MCF 10A (cell line): ENCODE results near the gene FOXO6. TPM values are rescaled to one million over a fixed set of nuclear protein-coding genes. Genes with fewer than 3 reads are reported as not detected.

ENCODE experiments used
- BruUV-seq: library from RNA; stranded (reverse); fragments of 400-500 nt; replicated peaks from 2 replicates; lab custom pipeline; 2021; lab: Mats Ljungman, UMichigan
- CTCF ChIA-PET: fragments of 300-600 bp; sonication (Branson Sonifier 250); formaldehyde crosslinking; extraction: SDS; loops from one replicate; lab custom pipeline; 2021; ENCODE audit warnings: antibody characterized with exemption, inconsistent platforms; lab: Yijun Ruan, JAX
- POLR2A ChIA-PET: fragments of 300-600, 350-650 bp; sonication (Branson Sonifier 250); formaldehyde crosslinking; extraction: SDS; loops from one replicate; lab custom pipeline; 2020; ENCODE audit warnings: antibody characterized with exemption, inconsistent platforms; lab: Yijun Ruan, JAX
- DNase-seq: peaks from one replicate; pipeline ENCODE4 v3.0.0-alpha.2; 2018; ENCODE audit not compliant: unreplicated experiment
- H3K27ac Mint-ChIP-seq: one replicate; pipeline ENCODE4 v1.8.0; 2022; ENCODE audit warnings: mild to moderate bottlenecking, low read depth, mixed read lengths; ENCODE audit not compliant: unreplicated experiment
- H3K27me3 Mint-ChIP-seq: one replicate; pipeline ENCODE4 v1.8.0; 2022; ENCODE audit warnings: mixed read lengths; ENCODE audit not compliant: insufficient read depth, unreplicated experiment
- H3K36me3 Mint-ChIP-seq: one replicate; pipeline ENCODE4 v1.8.0; 2022; ENCODE audit warnings: mild to moderate bottlenecking, moderate library complexity, mixed read lengths; ENCODE audit not compliant: insufficient read depth, unreplicated experiment
- H3K4me1 Mint-ChIP-seq: one replicate; pipeline ENCODE4 v1.8.0; 2022; ENCODE audit warnings: mixed read lengths; ENCODE audit not compliant: insufficient read depth, unreplicated experiment
- H3K4me3 Mint-ChIP-seq: one replicate; pipeline ENCODE4 v1.8.0; 2022; ENCODE audit warnings: mild to moderate bottlenecking, moderate library complexity, mixed read lengths; ENCODE audit not compliant: unreplicated experiment
- H3K9me3 Mint-ChIP-seq: one replicate; pipeline ENCODE4 v1.8.0; 2022; ENCODE audit warnings: mixed read lengths; ENCODE audit not compliant: unreplicated experiment
- intact Hi-C: fragments of 100-400 bp; cut with micrococcal nuclease; formaldehyde crosslinking; loops from 2 replicates; pipeline ENCODE4 v1.14.1; 2022
- total RNA-seq: library from RNA; stranded (reverse); gene quantifications from 2 replicates; pipeline ENCODE4 v1.2.3, GENCODE V29; 2022
- TF ChIP-seq, protein P1 (sequence below): fragments of 200-600 bp; IDR thresholded peaks from one replicate; pipeline ENCODE4 v1.8.0; 2022; ENCODE audit warnings: antibody characterized with exemption, mild to moderate bottlenecking; ENCODE audit not compliant: unreplicated experiment

The FOXO6 gene
- total RNA-seq, 1 experiment from 2014 or later: 0.28 TPM

DNA sequence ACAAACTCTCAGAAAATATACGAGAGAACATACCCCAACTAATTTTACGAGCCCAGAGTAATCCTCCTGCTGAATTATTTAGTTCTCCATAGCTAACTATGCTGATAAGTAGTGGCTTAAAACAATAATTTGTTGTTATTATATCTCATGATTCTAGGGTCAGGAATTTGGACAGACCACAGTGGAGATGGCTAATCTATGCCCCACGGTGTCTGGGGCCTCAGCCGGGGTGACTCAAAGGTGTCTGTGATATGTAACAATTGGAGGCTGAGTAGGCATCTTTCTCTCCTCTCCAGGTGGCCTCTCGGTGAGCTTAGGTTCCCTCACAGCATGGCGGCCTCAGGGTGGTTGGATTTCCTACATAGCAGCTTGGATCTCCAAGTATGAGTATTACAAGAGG, 35.4 kb upstream of the FOXO6 start:
- no peak for DNase-seq
- Mint-ChIP-seq H3K27me3 (no peaks in the 10 kb centered on the region), H3K27ac (no peak overlapping the region), H3K4me1 (no peaks in the 10 kb centered on the region), H3K36me3 (no peaks in the 10 kb centered on the region), H3K9me3 (no peaks in the 10 kb centered on the region), H3K4me3 (no peak overlapping the region)
- ChIA-PET CTCF (interaction anchor here (0.6 to 0.9 kb wide), 2 partner anchors 28 to 92 kb away, joined by 4 to 5 read pairs; no protein-coding TSS in a partner anchor), POLR2A (no interaction called here)
- BruUV-seq: no TSS peak
- intact Hi-C loops: no loop called here
- TF ChIP-seq, protein P1, sequence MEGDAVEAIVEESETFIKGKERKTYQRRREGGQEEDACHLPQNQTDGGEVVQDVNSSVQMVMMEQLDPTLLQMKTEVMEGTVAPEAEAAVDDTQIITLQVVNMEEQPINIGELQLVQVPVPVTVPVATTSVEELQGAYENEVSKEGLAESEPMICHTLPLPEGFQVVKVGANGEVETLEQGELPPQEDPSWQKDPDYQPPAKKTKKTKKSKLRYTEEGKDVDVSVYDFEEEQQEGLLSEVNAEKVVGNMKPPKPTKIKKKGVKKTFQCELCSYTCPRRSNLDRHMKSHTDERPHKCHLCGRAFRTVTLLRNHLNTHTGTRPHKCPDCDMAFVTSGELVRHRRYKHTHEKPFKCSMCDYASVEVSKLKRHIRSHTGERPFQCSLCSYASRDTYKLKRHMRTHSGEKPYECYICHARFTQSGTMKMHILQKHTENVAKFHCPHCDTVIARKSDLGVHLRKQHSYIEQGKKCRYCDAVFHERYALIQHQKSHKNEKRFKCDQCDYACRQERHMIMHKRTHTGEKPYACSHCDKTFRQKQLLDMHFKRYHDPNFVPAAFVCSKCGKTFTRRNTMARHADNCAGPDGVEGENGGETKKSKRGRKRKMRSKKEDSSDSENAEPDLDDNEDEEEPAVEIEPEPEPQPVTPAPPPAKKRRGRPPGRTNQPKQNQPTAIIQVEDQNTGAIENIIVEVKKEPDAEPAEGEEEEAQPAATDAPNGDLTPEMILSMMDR: no peak

DNA sequence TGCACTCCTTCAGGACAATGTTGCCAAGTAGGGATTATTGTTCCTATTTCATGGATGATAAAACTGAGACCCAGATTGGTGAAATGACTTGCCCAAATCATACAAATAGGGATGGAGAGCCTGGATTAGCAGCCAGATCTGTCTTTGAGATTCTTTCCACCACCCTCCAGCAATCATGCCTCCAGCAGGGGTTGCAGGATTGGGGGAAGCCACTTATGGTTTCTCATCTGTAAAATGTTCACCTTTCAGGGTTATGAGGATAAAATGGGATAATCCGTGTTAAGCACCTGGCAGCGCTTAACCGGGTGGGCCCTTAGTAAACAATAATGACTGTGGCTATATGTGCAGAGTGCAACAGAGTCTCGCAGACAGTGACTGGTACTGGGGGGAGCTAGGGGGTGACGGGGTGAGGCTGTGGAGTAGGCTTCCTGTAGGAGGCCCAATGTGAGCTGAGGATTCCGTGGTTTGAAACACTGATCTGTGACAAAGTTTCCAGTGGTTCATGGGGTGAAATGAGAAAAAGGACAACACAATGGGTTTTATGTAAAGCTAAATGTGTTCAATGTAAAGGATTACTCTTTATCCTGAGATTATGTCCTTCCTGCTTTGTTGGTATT, 33.7 kb upstream of the FOXO6 start:
- ChIA-PET POLR2A (no interaction called here), CTCF (interaction anchor here (0.6 kb wide), 1 partner anchor 1330 kb away, joined by 3 read pairs; no protein-coding TSS in a partner anchor)
- TF ChIP-seq, protein P1: no peak
- H3K27me3 Mint-ChIP-seq: no peaks in the 10 kb centered on the region
- BruUV-seq: no TSS peak
- intact Hi-C loops: no loop called here
- no peak overlapping the region for H3K4me3 Mint-ChIP-seq
- H3K4me1 Mint-ChIP-seq: no peaks in the 10 kb centered on the region
- H3K9me3 Mint-ChIP-seq: no peaks in the 10 kb centered on the region
- H3K36me3 Mint-ChIP-seq: no peaks in the 10 kb centered on the region
- DNase-seq: no peak
- H3K27ac Mint-ChIP-seq: no peak overlapping the region

DNA sequence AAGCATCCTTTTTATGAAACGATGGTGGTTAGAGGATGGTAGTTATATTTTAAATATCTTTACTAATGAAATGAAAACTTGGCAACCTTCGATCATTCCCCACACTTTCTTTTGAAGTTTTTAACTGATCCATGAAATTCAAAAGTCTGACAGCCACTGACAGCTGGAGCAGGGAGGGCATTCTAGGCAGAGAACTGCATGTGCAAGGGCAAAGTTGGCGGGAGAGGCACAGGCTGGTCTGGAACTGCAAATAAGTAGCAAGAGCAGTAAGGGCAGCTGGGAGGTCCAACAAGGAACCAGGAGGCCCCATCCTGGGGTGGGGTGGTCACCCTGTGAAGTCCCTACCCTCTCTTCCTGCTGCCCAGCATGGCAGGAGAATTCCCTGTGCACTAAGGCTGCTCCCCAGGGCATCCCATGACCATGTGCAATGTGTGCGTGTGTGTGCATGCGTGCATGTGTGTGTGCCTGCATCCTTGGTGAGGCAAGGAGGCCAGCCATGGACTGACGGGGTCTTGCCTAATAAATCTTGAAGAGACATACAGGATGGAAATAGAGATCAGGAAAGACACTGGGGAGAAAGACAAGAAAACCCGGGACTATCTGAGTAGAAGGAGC, 33.1 kb upstream of the FOXO6 start:
- ChIA-PET POLR2A (no interaction called here), CTCF (interaction anchor here (0.6 kb wide), 1 partner anchor 1329 kb away, joined by 3 read pairs; no protein-coding TSS in a partner anchor)
- Mint-ChIP-seq H3K27me3 (no peaks in the 10 kb centered on the region), H3K4me1 (peaks cover 2% of the 10 kb centered on the region), H3K36me3 (no peaks in the 10 kb centered on the region), H3K9me3 (peaks cover 4% of the 10 kb centered on the region), H3K27ac (no peak overlapping the region), H3K4me3 (no peak overlapping the region)
- no TSS peak for BruUV-seq
- intact Hi-C loops: no loop called here
- DNase-seq: no peak
- TF ChIP-seq, protein P1: no peak

DNA sequence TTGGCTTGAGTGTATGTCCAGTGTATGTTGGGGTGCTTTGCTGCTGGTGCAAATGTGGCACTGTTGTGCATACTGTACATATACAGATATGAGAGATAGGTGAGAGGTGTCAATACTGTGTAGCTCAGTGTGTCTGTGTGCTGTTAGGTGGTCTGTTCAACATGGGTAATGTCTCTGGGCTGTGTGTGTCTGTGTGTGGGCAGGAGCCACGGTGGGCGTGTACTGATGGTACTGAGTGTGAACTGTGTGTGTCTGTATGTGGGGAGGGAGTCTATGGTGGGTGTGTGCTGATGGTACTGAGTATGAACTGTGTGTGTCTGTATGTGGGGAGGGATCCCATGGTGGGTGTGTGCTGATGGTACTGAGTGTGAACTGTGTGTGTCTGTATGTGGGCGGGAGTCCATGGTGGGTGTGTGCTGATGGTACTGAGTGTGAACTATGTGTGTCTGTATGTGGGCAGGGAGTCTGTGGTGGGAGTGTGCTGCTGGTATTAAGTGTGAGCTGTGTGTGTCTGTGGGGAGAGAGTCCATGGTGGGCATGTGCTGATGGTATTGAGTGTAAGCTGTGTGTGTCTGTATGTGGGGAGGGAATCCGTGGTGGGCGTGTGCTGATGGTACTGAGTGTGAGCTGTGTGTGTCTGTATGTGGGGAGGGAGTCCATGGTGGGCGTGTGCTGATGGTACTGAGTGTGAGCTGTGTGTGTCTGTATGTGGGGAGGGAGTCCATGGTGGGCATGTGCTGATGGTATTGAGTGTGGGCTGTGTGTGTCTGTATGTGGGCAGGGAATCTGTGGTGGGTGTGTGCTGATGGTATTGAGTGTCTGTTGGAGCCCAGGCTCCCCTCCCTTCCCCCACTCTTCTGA, 32.2 kb upstream of the FOXO6 start:
- intact Hi-C loops: no loop called here
- H3K4me3 Mint-ChIP-seq: no peak overlapping the region
- H3K27ac Mint-ChIP-seq: no peak overlapping the region
- H3K9me3 Mint-ChIP-seq: peaks cover 6% of the 10 kb centered on the region
- no TSS peak for BruUV-seq
- DNase-seq: no peak
- ChIA-PET POLR2A (interaction anchor here (0.9 kb wide), 1 partner anchor 8 kb away, joined by 5 read pairs; no protein-coding TSS in a partner anchor), CTCF (interaction anchor here (0.8 kb wide), 1 partner anchor 14 kb away, joined by 4 read pairs; no protein-coding TSS in a partner anchor)
- H3K36me3 Mint-ChIP-seq: no peaks in the 10 kb centered on the region
- TF ChIP-seq, protein P1: no peak
- H3K4me1 Mint-ChIP-seq: peaks cover 4% of the 10 kb centered on the region
- H3K27me3 Mint-ChIP-seq: no peaks in the 10 kb centered on the region
